ENCODE data around the gene PLEKHN1. TPM values are rescaled to one million over a fixed set of nuclear protein-coding genes. Genes with fewer than 3 reads are reported as not detected.
"Not testable (repeated sequence)": the region's sequence is repeated elsewhere in the genome, so short reads cannot be mapped to it uniquely, and the experiment has no call there.

PLEKHN1 gene
- total RNA-seq, 4 donors from 2014 or later, result 0.17 to 0.50 (median 0.19) TPM; not detected in 1

- Histone ChIP-seq H3K36me3 (peaks cover 28 to 54% (median 52%) of the 10 kb centered on the region in 4 donors), H3K4me3 (peak overlapping the region in 1 of 4 donors; percentile 14), H3K27ac (replicated peaks in 1 of 4) (peak overlapping the region; percentile 7 to 78 (median 63)), H3K4me1 (peaks cover 31 to 50% (median 46%) of the 10 kb centered on the region in 4 donors), H3K9me3 (no peaks in the 10 kb centered on the region), H3K27me3 (peaks cover 10 to 43% (median 25%) of the 10 kb centered on the region in 4 donors)
- TF ChIP-seq POLR2AphosphoS5 (IDR thresholded peaks at IDR 0.05) (no peak), POLR2A (IDR thresholded peaks at IDR 0.05; ENCODE audit: low read depth) (no peak), EP300 (IDR thresholded peaks at IDR 0.05) (no peak), CTCF (IDR thresholded peaks at IDR 0.05) (no peak)
- intact Hi-C loops (cut with DNase I), result no loop called here
- no peak for DNase-seq (ENCODE audit: extremely low spot score)
- WGBS, result 55% methylated on average over 19 of the region's 28 CpGs
Observed at GRCh38 chr1:944341-945325, 21.6 kb upstream of the PLEKHN1 start.

- H3K27me3 ChIP-seq, result peaks cover 5 to 30% (median 20%) of the 10 kb centered on the region in 4 donors
- no peak for DNase-seq (ENCODE audit: extremely low spot score)
- H3K36me3 ChIP-seq, result peaks cover 31 to 67% (median 65%) of the 10 kb centered on the region in 4 donors
- peaks cover 21 to 38% (median 33%) of the 10 kb centered on the region in 4 donors for H3K4me1 ChIP-seq
- no peaks in the 10 kb centered on the region for H3K9me3 ChIP-seq
- intact Hi-C loops (cut with DNase I), result no loop called here
- H3K27ac ChIP-seq (replicated peaks in 1 of 4), result no peak overlapping the region
- H3K4me3 ChIP-seq, result no peak overlapping the region
- TF ChIP-seq POLR2A (IDR thresholded peaks at IDR 0.05; ENCODE audit: low read depth), result no peak
- no peak for TF ChIP-seq CTCF (IDR thresholded peaks at IDR 0.05)
- TF ChIP-seq EP300 (IDR thresholded peaks at IDR 0.05), result no peak
- WGBS, result 95% methylated on average over 22 of the region's 29 CpGs
Observed at GRCh38 chr1:945688-946556, 20.4 kb upstream of the PLEKHN1 start.

GRCh38 chr1:946811-947210, 19.5 kb upstream of the PLEKHN1 start:
- Histone ChIP-seq H3K27me3 (peaks cover 0 to 21% (median 14%) of the 10 kb centered on the region in 4 donors), H3K4me1 (peaks cover 12 to 30% (median 24%) of the 10 kb centered on the region in 4 donors), H3K36me3 (peaks cover 38 to 75% (median 74%) of the 10 kb centered on the region in 4 donors)
- H3K9me3 ChIP-seq; H3K27ac ChIP-seq (replicated peaks in 1 of 4); intact Hi-C loops (cut with DNase I); DNase-seq (ENCODE audit: extremely low spot score); H3K4me3 ChIP-seq: not testable (repeated sequence)
- 87% methylated on average over 10 of the region's 13 CpGs for WGBS

GRCh38 chr1:947958-948357, 18.3 kb upstream of the PLEKHN1 start:
- H3K4me3 ChIP-seq, result no peak overlapping the region
- TF ChIP-seq POLR2AphosphoS5 (IDR thresholded peaks at IDR 0.05) (no peak), POLR2A (IDR thresholded peaks at IDR 0.05; ENCODE audit: low read depth) (no peak), EP300 (IDR thresholded peaks at IDR 0.05) (no peak), CTCF (IDR thresholded peaks at IDR 0.05) (no peak)
- H3K36me3 ChIP-seq, result peaks cover 46 to 87% (median 85%) of the 10 kb centered on the region in 4 donors

More at GRCh38 chr1:947958-948357, 18.3 kb upstream of the PLEKHN1 start:
- H3K27me3 ChIP-seq, result peaks cover 0 to 10% (median 3%) of the 10 kb centered on the region in 4 donors
- WGBS, result 100% methylated on average over 2 of the region's 15 CpGs
- no peak overlapping the region for H3K27ac ChIP-seq (replicated peaks in 1 of 4)
- intact Hi-C loops (cut with DNase I), result no loop called here
- no peak for DNase-seq (ENCODE audit: extremely low spot score)
- H3K4me1 ChIP-seq, result peaks cover under 1 to 18% (median 13%) of the 10 kb centered on the region in 4 donors
- no peaks in the 10 kb centered on the region for H3K9me3 ChIP-seq
